Measurements from ENCODE around the gene CXCL17.

GRCh38 chr19:42392165-42392564 lies 50.6 kb downstream of the CXCL17 start:
- TF ChIP-seq CTCF (conservative IDR thresholded peaks at IDR 0.05 in 1 of 2, IDR thresholded peaks at IDR 0.05 in 1 of 2; ENCODE audit: extremely low read depth in 1 of 2, insufficient read depth in 1 of 2, low read depth in 1 of 2, low read length in 2 of 2): no peak
- TF ChIP-seq EZH2 (IDR thresholded peaks at IDR 0.05; ENCODE audit: borderline replicate concordance, low read length): no peak

All from mammary epithelial cell (primary cell).